Mesenchymal stem cell (in vitro differentiated cells and primary cell): Measurements from ENCODE around the gene NRAS.

Experiments
- DNase-seq: peaks from one replicate; pipeline ENCODE4 v3.0.0-alpha.2; 2013
- H2AFZ ChIP-seq: one replicate; pipeline ENCODE4 v1.6.1; 2013; ENCODE audit warnings: low read depth, mild to moderate bottlenecking, control low read depth, inconsistent platforms, low read length, moderate library complexity
- H2AK5ac ChIP-seq: 2 replicates; pipeline ENCODE4 v1.6.1; 2013; ENCODE audit warnings: low read length, moderate library complexity, mild to moderate bottlenecking, inconsistent platforms; ENCODE audit not compliant: severe bottlenecking
- H2BK120ac ChIP-seq: one replicate; pipeline ENCODE4 v1.6.1; 2013; ENCODE audit warnings: low read depth, mild to moderate bottlenecking, inconsistent platforms, low read length, moderate library complexity
- H2BK12ac ChIP-seq, 2 experiments: one replicate each; pipeline ENCODE4 v1.6.1; 2013; ENCODE audit warnings: inconsistent platforms in 2 of 2, low read length in 2 of 2, mild to moderate bottlenecking in 2 of 2, moderate library complexity in 2 of 2, control low read depth in 1 of 2
- H2BK15ac ChIP-seq: one replicate; pipeline ENCODE4 v1.6.1; 2013; ENCODE audit warnings: mild to moderate bottlenecking, low read depth, inconsistent platforms; ENCODE audit not compliant: poor library complexity, severe bottlenecking
- H2BK5ac ChIP-seq: 2 replicates; pipeline ENCODE4 v1.6.1; 2013; ENCODE audit warnings: low read depth, mild to moderate bottlenecking, low read length, control low read depth, inconsistent platforms; ENCODE audit not compliant: poor library complexity, severe bottlenecking
- H3K14ac ChIP-seq, 2 experiments: one replicate each; pipeline ENCODE4 v1.6.1; 2013; ENCODE audit warnings: inconsistent platforms in 2 of 2, low read length in 2 of 2, control low read depth in 1 of 2, mild to moderate bottlenecking in 1 of 2, moderate library complexity in 1 of 2
- H3K18ac ChIP-seq, 2 experiments: one replicate each; pipeline ENCODE4 v1.6.1; 2013; ENCODE audit warnings: inconsistent platforms in 2 of 2, low read length in 2 of 2, control low read depth in 1 of 2, low read depth in 1 of 2, mild to moderate bottlenecking in 1 of 2
- H3K23ac ChIP-seq, 2 experiments: one replicate each; pipeline ENCODE4 v1.6.1; 2013; ENCODE audit warnings: inconsistent platforms in 2 of 2, low read length in 2 of 2, mild to moderate bottlenecking in 2 of 2, moderate library complexity in 2 of 2, control low read depth in 1 of 2
- H3K27ac ChIP-seq: 2 replicates; pipeline ENCODE4 v1.5.1; 2013; ENCODE audit warnings: mild to moderate bottlenecking, moderate library complexity, low read length, control low read depth, inconsistent platforms; ENCODE audit not compliant: poor library complexity, severe bottlenecking
- H3K27me3 ChIP-seq, 2 experiments: 2 replicates each; pipeline versions ENCODE4 v1.6.1 to v1.7.0; 2013; ENCODE audit warnings: low read length in 2 of 2, mild to moderate bottlenecking in 2 of 2, moderate library complexity in 2 of 2, control low read depth in 1 of 2, inconsistent platforms in 1 of 2; ENCODE audit not compliant: control insufficient read depth in 1 of 2, insufficient read depth in 1 of 2
- H3K36me3 ChIP-seq, 2 experiments: 2 replicates each; pipeline versions ENCODE4 v1.6.1 to v1.7.0; 2013; ENCODE audit warnings: low read length in 2 of 2, control low read depth in 1 of 2, inconsistent platforms in 1 of 2, low read depth in 1 of 2, mild to moderate bottlenecking in 1 of 2; ENCODE audit not compliant: insufficient read depth in 2 of 2, control insufficient read depth in 1 of 2
- H3K4ac ChIP-seq, 2 experiments: one replicate each; pipeline ENCODE4 v1.6.1; 2013; ENCODE audit warnings: inconsistent platforms in 2 of 2, low read length in 2 of 2, mild to moderate bottlenecking in 2 of 2, moderate library complexity in 2 of 2, control low read depth in 1 of 2, low read depth in 1 of 2
- H3K4me1 ChIP-seq: 2 replicates; pipeline ENCODE4 v1.6.1; 2013; ENCODE audit warnings: low read depth, low read length, control low read depth; ENCODE audit not compliant: control insufficient read depth, insufficient read depth
- H3K4me2 ChIP-seq: 2 replicates; pipeline ENCODE4 v1.6.1; 2013; ENCODE audit warnings: low read length, mild to moderate bottlenecking, inconsistent platforms; ENCODE audit not compliant: poor library complexity, severe bottlenecking
- H3K4me3 ChIP-seq, 2 experiments: 2 replicates each; pipeline versions ENCODE4 v1.5.1 to v1.7.0; 2013; ENCODE audit warnings: low read length in 2 of 2, mild to moderate bottlenecking in 2 of 2, control low read depth in 1 of 2, low read depth in 1 of 2; ENCODE audit not compliant: insufficient read depth in 1 of 2
- H3K79me1 ChIP-seq: replicated peaks from 2 replicates; pipeline ENCODE4 v1.6.1; 2013; ENCODE audit warnings: mild to moderate bottlenecking, control low read depth, low read length, inconsistent platforms; ENCODE audit not compliant: poor library complexity, severe bottlenecking
- H3K9ac ChIP-seq: 2 replicates; pipeline ENCODE4 v1.7.0; 2013; ENCODE audit warnings: mild to moderate bottlenecking, low read length, moderate library complexity
- H3K9me3 ChIP-seq: 2 replicates; pipeline ENCODE4 v1.7.0; 2013; ENCODE audit warnings: mild to moderate bottlenecking, low read length; ENCODE audit not compliant: control insufficient read depth
- H4K8ac ChIP-seq: one replicate; pipeline ENCODE4 v1.6.1; 2013; ENCODE audit warnings: inconsistent platforms, mild to moderate bottlenecking, low read length, moderate library complexity
- H4K91ac ChIP-seq: one replicate; pipeline ENCODE4 v1.6.1; 2013; ENCODE audit warnings: mild to moderate bottlenecking, low read length, inconsistent platforms
- WGBS: methylation state at CpG from one replicate; pipeline ENCODE4 v1.1.7; 2013; ENCODE audit warnings: mixed read lengths; 5-methylcytosine and 5-hydroxymethylcytosine counted together

NRAS gene

GRCh38 chr1:114712977-114713376, 3.6 kb downstream of the NRAS start:
- Histone ChIP-seq H3K9me3 (no peaks in the 10 kb centered on the region), H4K91ac (no peak overlapping the region), H3K79me1 (peaks cover 11% of the 10 kb centered on the region), H2AFZ (no peak overlapping the region), H3K4ac (no peak overlapping the region), H2AK5ac (no peak overlapping the region), H3K18ac (no peak overlapping the region), H4K8ac (no peak overlapping the region), H2BK120ac (no peak overlapping the region), H2BK15ac (no peak overlapping the region), H3K4me3 (no peak overlapping the region), H3K36me3 (peaks cover 23 to 69% of the 10 kb centered on the region in 2 experiments), H3K14ac (no peak overlapping the region), H3K4me2 (no peak overlapping the region), H3K4me1 (peaks cover 3% of the 10 kb centered on the region), H3K27me3 (no peaks in the 10 kb centered on the region), H2BK12ac (no peak overlapping the region), H3K23ac (no peak overlapping the region), H3K27ac (no peak overlapping the region), H2BK5ac (no peak overlapping the region), H3K9ac (no peak overlapping the region)
- 97% methylated on average over 3 of the region's 4 CpGs for WGBS
- DNase-seq = no peak

DNA sequence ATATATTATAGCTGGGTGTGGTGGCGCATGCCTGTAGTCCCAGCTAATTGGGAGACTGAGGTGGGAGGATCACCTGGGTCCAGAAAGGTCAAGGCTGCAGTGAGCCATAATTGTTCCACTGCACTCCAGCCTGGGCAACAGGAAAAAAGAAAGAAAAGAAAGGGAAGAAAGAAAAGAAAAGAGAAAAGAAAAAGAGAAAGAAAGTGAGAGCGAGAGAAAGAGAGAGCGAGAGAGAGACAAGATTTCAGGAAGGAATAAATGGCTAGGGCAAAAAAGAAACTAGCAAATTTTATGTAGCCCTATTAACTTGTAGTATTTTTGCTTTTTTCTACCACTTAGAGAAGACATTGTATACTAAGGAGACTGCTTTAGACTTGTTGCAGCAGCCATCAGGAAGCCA, 6.2 kb downstream of the NRAS start:
- Histone ChIP-seq H2AFZ (no peak overlapping the region), H3K4me3 (no peak overlapping the region), H3K27ac (no peak overlapping the region), H3K4me1 (peaks cover 2% of the 10 kb centered on the region), H3K9ac (no peak overlapping the region), H2BK5ac (no peak overlapping the region), H3K36me3 (peaks cover 27 to 85% of the 10 kb centered on the region in 2 experiments), H3K9me3 (no peaks in the 10 kb centered on the region), H3K18ac (no peak overlapping the region), H2AK5ac (no peak overlapping the region), H3K79me1 (peaks cover 14% of the 10 kb centered on the region), H4K91ac (no peak overlapping the region), H3K14ac (no peak overlapping the region), H3K4me2 (no peak overlapping the region), H4K8ac (no peak overlapping the region), H2BK120ac (no peak overlapping the region), H3K4ac (no peak overlapping the region), H2BK12ac (no peak overlapping the region), H2BK15ac (no peak overlapping the region), H3K27me3 (no peaks in the 10 kb centered on the region), H3K23ac (no peak overlapping the region)
- DNase-seq = no peak
- 95% methylated on average over 3 of the region's 3 CpGs for WGBS

- H3K27ac ChIP-seq = no peak overlapping the region
- H3K4me2 ChIP-seq = no peak overlapping the region
- H4K91ac ChIP-seq = no peak overlapping the region
- H3K27me3 ChIP-seq = no peaks in the 10 kb centered on the region
- no peak overlapping the region for H2BK120ac ChIP-seq
- no peak overlapping the region for H2BK12ac ChIP-seq
- 97% methylated on average over 2 of the region's 2 CpGs for WGBS
- no peak overlapping the region for H3K18ac ChIP-seq
- no peak overlapping the region for H3K4me3 ChIP-seq
- H2BK15ac ChIP-seq = no peak overlapping the region
- H3K9ac ChIP-seq = no peak overlapping the region
- H3K9me3 ChIP-seq = no peaks in the 10 kb centered on the region
- DNase-seq = no peak
- no peak overlapping the region for H4K8ac ChIP-seq
- no peak overlapping the region for H2AFZ ChIP-seq
- no peaks in the 10 kb centered on the region for H3K4me1 ChIP-seq
- H3K79me1 ChIP-seq = peaks cover 12% of the 10 kb centered on the region
- H3K4ac ChIP-seq = no peak overlapping the region
- peaks cover 23 to 77% of the 10 kb centered on the region in 2 experiments for H3K36me3 ChIP-seq
- no peak overlapping the region for H2BK5ac ChIP-seq
- H3K23ac ChIP-seq = no peak overlapping the region
- no peak overlapping the region for H3K14ac ChIP-seq
- H2AK5ac ChIP-seq = no peak overlapping the region
These were observed 9.0 kb downstream of the NRAS start for GRCh38 chr1:114707604-114708003.

GRCh38 chr1:114703242-114703641, 13.3 kb downstream of the NRAS start:
- Histone ChIP-seq H3K14ac (no peak overlapping the region), H2BK15ac (no peak overlapping the region), H3K23ac (no peak overlapping the region), H2AFZ (no peak overlapping the region), H4K8ac (no peak overlapping the region), H3K4me1 (no peaks in the 10 kb centered on the region), H3K18ac (no peak overlapping the region), H3K4ac (no peak overlapping the region), H3K27me3 (no peaks in the 10 kb centered on the region), H2BK12ac (no peak overlapping the region), H3K9ac (no peak overlapping the region), H4K91ac (no peak overlapping the region), H3K36me3 (peaks cover 4 to 40% of the 10 kb centered on the region in 2 experiments), H2BK5ac (no peak overlapping the region), H3K4me3 (no peak overlapping the region), H3K9me3 (no peaks in the 10 kb centered on the region), H3K27ac (no peak overlapping the region), H2BK120ac (no peak overlapping the region), H3K4me2 (no peak overlapping the region), H2AK5ac (no peak overlapping the region), H3K79me1 (peaks cover 3% of the 10 kb centered on the region)
- WGBS = 92% methylated on average over 1 of the region's 1 CpG
- no peak for DNase-seq
